IMR-90 (cell line): ENCODE data around the gene LMBRD2.

ENCODE experiments used
- CHD1 ChIP-seq: IDR thresholded peaks from 2 replicates; pipeline ENCODE4 v1.6.1; 2012; ENCODE audit warnings: low read depth, low read length, improper control_type of control experiment
- CTCF ChIP-seq: conservative IDR thresholded peaks from 2 replicates; pipeline ENCODE4 v1.5.1; 2012; ENCODE audit warnings: mild to moderate bottlenecking, low read depth, low read length, improper control_type of control experiment
- POLR2A ChIP-seq: IDR thresholded peaks from 2 replicates; pipeline ENCODE4 v1.6.1; 2012; ENCODE audit warnings: mild to moderate bottlenecking, low read depth, low read length
- RFX5 ChIP-seq: IDR thresholded peaks from 2 replicates; pipeline ENCODE4 v1.8.0; 2012; ENCODE audit warnings: low read depth, mild to moderate bottlenecking, low read length, moderate library complexity
- SMC3 ChIP-seq: fragments of 150-350 bp; IDR thresholded peaks from 2 replicates; pipeline ENCODE4 v1.6.1; 2016; ENCODE audit warnings: low read depth, mild to moderate bottlenecking, antibody characterized with exemption, low read length, moderate library complexity

GRCh38 chr5:36193746-36194145, 42.1 kb upstream of the LMBRD2 start:
- TF ChIP-seq RFX5 (no peak), SMC3 (no peak), CTCF (no peak), POLR2A (no peak), CHD1 (no peak)
